ENCODE data around the gene TBC1D12. TPM values are rescaled to one million over a fixed set of nuclear protein-coding genes. Genes with fewer than 3 reads are reported as not detected.

The TBC1D12 gene
- total RNA-seq, 1 donor from 2014 or later = 16.2 TPM

GRCh38 chr10:94405406-94405805 lies 3.1 kb downstream of the TBC1D12 start:
- peak; percentile 17 for DNase-seq (ENCODE audit: low read depth)

- DNase-seq (ENCODE audit: low read depth) = no peak
Measured at GRCh38 chr10:94407668-94408067, 5.3 kb downstream of the TBC1D12 start.

- no peak for DNase-seq (ENCODE audit: low read depth)
Measured at GRCh38 chr10:94409021-94409657, 6.8 kb downstream of the TBC1D12 start.

GRCh38 chr10:94411304-94411703 lies 9.0 kb downstream of the TBC1D12 start:
- no peak for DNase-seq (ENCODE audit: low read depth)

- no peak for DNase-seq (ENCODE audit: low read depth)
Measured at GRCh38 chr10:94412449-94412848, 10.1 kb downstream of the TBC1D12 start.

- DNase-seq (ENCODE audit: low read depth) = peak; percentile 11
Measured at GRCh38 chr10:94413361-94413760, 11.0 kb downstream of the TBC1D12 start.

- peak; percentile 35 for DNase-seq (ENCODE audit: low read depth)
Measured at GRCh38 chr10:94416896-94417295, 14.6 kb downstream of the TBC1D12 start.

GRCh38 chr10:94417321-94417720 lies 15.0 kb downstream of the TBC1D12 start:
- no peak for DNase-seq (ENCODE audit: low read depth)

GRCh38 chr10:94420516-94420915 lies 18.2 kb downstream of the TBC1D12 start:
- no peak for DNase-seq (ENCODE audit: low read depth)

GRCh38 chr10:94420998-94421528 lies 18.7 kb downstream of the TBC1D12 start:
- DNase-seq (ENCODE audit: low read depth) = no peak

GRCh38 chr10:94423627-94424026 lies 21.3 kb downstream of the TBC1D12 start:
- DNase-seq (ENCODE audit: low read depth) = peak; percentile 50

- no peak for DNase-seq (ENCODE audit: low read depth)
Measured at GRCh38 chr10:94424714-94425337, 22.5 kb downstream of the TBC1D12 start.

GRCh38 chr10:94425942-94426341 lies 23.6 kb downstream of the TBC1D12 start:
- no peak for DNase-seq (ENCODE audit: low read depth)

GRCh38 chr10:94427166-94427565 lies 24.8 kb downstream of the TBC1D12 start:
- no peak for DNase-seq (ENCODE audit: low read depth)

- peak; percentile 62 for DNase-seq (ENCODE audit: low read depth)
Measured at GRCh38 chr10:94428766-94429707, 26.7 kb downstream of the TBC1D12 start.

GRCh38 chr10:94430701-94431100 lies 28.4 kb downstream of the TBC1D12 start:
- DNase-seq (ENCODE audit: low read depth) = no peak

GRCh38 chr10:94432443-94432842 lies 30.1 kb downstream of the TBC1D12 start:
- no peak for DNase-seq (ENCODE audit: low read depth)

GRCh38 chr10:94439275-94439861 lies 37.0 kb downstream of the TBC1D12 start:
- peak; percentile 38 for DNase-seq (ENCODE audit: low read depth)

GRCh38 chr10:94440096-94440495 lies 37.8 kb downstream of the TBC1D12 start:
- DNase-seq (ENCODE audit: low read depth) = no peak

GRCh38 chr10:94443047-94443446 lies 40.7 kb downstream of the TBC1D12 start:
- DNase-seq (ENCODE audit: low read depth) = no peak

- DNase-seq (ENCODE audit: low read depth) = no peak
Measured at GRCh38 chr10:94443549-94443948, 41.2 kb downstream of the TBC1D12 start.
